GM04504 (cell line): ENCODE data around the gene MMP24OS.

ENCODE experiments used
- DNase-seq: peaks from one replicate; pipeline ENCODE4 v3.0.0-alpha.2; 2012; ENCODE audit warnings: low read depth

MMP24OS gene

DNA sequence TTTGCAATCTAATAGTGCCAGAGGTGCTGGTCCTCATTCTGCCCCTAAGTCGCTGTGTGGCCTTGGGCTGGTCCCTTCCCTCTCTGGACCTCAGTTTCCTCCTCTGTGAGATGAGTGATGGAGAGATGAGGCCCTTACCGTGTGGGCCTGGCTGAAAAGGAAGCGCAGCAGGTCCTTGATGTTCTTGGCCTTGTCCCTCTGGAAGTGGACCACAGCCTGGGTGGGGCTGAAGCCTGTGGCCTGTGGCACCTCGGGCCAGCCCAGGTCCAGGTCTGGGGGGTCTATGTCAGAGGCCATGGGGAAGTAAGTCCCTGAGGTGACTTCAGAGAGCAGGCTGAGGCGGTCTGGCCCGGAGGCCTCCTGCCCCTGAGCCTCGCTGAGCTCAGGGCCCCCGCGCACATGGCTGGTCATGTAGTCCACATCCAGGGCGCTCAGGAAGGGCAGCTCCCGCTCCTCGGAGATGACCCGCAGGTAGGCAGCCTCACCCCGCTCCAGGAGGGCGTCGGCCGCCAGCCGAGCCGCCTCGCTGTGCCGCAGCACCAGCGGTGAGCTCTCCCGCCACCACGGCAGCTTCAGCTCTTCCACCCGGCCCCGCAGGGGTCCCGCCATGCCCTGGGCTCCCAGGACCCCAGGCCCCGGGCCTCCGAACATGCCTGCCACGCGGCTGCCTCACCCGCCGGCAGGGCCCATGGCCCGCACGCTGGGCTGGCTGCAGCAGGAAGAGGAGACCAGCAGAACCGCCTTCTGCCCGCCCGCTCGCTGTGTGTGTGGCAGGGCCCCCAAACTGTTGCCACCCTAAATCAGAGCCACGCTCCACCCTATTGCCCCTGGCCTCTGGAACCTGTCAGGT lies 14.0 kb upstream of the MMP24OS start, which contains the start of gene FAM83C:
Gene FAM83C, minus strand, starts transcription at position 772 of the 850 bp plus-strand sequence. Its CDS starts 121 bp downstream, at position 651.
- no peak for DNase-seq

- DNase-seq, result no peak
Measured at GRCh38 chr20:35290887-35291417, 13.0 kb upstream of the MMP24OS start.

DNA sequence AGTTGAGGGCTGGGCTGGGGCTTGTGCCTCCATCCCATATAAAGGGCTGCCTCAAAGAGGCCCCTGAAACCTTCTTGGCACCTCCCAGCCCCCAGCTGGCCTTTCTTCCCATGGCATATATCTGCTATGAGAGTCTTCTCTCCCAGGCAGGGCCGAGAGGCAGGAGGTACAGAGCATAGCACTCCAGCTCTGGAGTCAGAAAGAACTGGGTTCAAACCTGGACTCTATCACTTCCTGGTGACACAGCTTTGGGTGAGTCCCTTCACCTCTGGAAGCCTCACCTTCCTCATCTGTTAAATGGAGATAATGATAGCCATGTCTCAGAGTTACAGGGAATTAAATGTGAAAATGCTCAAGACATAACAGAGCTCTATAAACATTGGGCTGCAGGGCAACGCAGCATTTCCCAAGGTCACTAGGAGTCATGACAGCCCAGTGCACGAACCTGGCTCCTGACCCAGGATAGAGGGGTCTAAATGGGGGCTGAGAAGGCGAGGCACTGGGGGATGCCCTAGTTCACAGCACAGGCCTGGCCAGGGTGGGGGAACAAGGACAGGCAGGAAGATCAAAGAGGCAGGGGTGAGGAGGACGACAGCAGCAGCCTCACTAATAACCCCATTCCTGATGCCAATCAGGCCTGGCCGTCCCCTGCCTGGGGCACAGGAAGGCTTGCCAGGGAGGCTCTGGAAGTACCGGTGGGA lies 12.4 kb upstream of the MMP24OS start:
- no peak for DNase-seq

DNA sequence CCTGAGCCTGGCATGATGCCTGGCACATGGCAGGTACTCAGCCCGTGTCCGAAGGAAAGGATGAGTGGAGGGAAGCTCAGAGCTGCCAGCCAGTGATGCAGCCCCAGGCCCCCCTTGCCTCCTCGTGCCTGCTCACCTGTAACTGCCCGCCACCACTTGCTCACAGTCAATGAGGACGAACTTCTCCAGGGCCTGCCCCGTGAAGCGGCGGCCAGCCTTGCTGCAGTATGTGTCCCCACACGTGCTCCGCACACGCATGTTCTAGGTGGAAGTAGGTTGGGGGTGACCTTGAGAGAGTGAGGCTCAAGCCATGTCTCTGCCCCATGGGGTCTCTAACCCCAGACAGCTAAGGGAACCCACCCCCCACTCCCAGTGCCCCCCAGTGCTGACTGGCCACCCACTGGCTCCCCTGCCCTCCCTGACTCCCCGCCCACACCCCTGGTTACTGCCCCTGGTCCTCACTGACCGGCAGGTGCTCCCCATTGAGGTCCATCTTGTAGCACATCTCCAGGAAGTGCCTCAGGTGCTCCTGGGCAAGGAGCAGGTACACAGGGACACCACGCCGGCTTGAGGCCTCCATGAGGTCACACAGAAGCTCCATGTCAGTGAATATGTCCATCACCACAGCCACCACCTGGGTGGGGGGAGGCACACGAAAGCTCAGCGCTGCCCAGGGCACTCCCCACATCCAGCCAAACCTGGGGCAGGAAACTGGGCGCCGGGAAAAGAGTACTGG lies 10.6 kb upstream of the MMP24OS start:
- DNase-seq, result no peak

- DNase-seq, result no peak
Measured at GRCh38 chr20:35287509-35288324, 9.8 kb upstream of the MMP24OS start.

DNA sequence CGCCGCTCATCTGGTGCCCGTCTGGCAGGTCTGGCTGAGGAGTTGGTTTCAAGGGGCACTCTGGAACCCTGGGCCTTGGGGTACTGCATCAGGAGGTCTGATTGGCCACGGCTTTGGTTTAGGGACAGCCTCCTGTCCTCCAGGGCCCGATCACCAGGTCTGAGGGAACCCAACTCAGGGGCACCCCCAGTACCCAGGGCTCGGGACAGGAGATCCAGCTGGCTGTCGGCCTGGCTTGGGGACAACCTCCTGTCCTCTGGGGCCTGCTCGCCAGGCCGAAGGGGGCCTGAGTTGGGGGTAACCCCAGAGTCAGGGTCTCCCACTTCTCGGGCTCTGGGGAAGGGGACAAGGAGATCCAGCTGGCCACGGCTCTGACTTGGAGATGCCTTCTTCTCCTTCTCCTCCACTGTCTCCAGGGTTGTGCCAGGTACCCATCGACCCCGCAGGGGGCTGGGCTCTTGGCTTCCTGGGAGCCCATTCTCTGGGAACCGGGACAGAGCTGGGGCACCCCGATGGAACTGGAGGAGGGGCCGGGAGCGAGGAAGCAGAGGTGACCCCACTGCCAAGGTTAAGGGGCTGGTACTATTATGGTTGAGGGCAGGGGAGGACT lies 9.1 kb upstream of the MMP24OS start:
- DNase-seq, result no peak

GRCh38 chr20:35286077-35286898 lies 8.4 kb upstream of the MMP24OS start:
- no peak for DNase-seq

DNA sequence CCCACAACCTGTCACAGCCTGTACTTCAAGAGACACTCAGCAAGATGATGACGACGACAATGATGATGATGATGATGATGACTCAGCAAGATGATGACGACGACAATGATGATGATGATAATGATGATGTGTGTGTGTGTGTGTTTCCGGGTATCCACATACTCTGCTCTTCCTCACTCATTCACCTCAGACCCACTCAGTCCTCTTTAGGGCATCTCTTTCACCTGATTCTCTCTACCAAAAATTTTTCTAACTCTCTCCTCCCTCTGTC lies 7.8 kb upstream of the MMP24OS start:
- DNase-seq, result no peak

- no peak for DNase-seq
Measured at GRCh38 chr20:35284992-35285805, 7.3 kb upstream of the MMP24OS start.

DNA sequence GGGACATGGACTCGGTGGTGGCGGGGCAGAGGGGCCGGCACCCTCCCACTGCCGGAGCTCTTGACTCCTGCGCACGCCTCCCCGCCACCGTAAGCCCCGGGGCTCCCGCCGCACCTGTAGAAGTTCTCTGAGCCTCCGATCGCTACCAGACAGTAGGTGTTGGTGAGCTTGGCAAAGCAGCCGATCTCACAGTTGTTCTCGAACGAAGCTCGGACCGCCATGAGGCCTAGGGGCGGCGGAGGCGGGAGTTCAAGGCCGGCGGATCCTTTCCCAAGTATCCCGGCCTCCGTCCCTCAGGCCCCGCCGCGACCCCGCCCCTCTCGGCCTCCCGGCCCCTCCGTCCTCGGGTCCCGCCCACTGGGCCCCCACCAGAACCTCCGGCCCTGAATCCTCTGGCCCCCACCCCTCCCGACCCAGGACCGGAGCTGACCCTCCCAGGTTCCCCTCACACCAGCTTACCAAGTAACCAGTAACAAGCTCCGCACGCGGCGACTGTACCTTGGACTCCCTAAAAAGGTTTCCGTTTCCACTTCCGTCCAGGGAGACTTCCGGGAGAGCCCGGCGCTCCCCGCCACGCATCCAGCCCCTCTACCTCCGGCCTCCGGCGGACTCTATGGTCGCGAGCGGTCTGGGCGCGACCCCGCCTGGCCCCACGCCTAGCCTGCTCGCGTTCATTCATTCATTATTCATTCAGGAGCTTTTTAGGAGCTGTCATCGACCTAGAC lies 6.5 kb upstream of the MMP24OS start, which contains the start of gene EIF6:
Gene EIF6, minus strand, starts transcription at position 506 of the 725 bp plus-strand sequence. Its CDS starts 285 bp downstream, at position 221.
- peak; percentile 72 for DNase-seq

DNA sequence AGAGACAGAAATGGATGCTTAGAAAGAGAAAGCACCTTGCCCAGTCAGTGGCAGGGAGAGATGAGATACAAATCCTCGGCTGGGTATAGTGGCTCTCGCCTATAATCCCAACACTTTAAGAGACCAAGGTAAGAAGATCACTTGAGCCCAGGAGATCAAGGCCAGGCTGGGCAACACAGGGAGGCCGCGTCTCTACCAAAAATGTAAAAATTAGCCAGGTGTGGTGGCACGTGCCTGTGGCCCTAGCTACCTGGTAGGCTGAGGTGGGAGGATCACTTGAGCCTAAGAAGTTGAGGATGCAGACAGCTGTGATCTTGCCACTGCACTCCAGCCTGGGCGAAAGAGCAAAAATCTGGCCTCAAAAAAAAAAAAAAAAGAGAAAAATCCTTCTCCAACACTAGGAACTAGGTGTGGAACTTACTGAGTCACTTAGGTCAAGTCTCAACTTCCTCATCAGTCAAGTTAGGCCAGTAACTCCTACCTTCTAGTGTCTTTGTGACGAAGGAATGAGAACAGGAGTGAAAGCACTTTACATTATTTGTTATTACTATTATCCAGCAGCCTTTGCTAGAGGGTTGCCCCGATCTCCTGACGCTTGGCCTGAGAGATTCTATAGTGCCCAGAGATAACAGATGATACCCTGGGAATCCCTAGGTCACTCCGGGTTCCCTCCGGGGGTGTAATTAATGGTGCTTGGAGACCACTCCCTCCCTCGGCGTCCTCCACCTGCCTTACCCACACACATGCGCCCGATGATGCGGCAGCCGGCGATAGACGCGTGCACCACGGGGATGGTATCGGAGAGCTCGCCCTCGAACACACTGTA lies 5.7 kb upstream of the MMP24OS start:
- no peak for DNase-seq

DNA sequence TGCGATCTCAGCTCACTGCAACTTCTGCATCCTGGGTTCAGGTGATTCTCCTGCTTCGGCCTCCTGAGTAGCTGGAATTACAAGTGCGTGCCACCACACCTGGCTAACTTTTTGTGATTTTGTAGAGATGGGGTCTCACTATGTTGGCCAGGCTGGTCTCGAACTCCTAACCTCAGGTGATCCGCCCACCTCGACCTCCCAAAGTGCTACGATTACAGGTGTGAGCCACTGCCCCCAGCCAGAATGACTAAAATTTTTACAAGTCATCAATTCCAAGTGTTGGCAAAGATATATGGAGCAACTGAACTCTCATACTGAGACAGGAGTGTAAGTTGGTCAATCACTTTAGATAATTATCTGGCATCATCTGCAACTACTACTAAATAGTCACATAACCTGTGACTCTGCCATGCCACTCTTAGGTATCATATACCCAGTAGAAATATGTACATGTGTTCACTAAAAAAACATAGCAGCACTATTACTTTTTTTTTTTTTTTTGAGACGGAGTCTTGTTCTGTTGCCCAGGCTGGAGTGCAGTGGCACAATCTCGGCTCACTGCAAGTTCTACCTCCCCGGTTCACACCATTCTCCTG lies 3.7 kb upstream of the MMP24OS start:
- DNase-seq, result no peak

- no peak for DNase-seq
Measured at GRCh38 chr20:35280523-35280922, 2.6 kb upstream of the MMP24OS start.

DNA sequence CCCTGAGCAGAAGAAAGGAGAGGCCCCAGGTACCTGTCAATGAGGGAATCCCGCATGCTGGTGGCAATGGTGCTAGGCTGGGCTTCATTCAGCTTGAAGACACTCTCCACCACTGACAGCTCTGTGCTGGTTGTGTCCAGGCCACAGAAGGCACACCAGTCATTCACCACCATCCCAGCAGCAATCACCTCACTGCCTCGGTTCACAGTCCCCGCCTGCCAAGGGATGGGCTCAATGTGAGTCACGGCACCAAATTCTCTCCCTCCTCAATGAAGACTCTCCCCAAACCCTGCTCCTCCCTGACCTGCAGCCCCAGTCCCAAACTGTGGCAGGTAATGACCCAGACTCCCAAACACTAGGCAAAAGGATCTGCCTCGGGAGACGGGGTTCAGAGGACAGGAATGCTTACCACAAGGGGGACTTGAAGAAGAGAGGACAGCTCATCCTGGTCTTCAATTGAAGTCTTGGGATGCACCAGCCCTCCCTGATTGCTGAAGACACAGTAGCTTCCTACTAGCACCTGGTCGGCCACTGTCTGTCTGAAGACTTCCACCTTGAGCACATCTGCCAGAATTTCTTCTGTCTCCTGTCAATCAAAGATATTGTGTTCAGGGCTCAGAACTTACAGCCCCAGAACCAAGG lies 1.7 kb upstream of the MMP24OS start:
- DNase-seq, result no peak

GRCh38 chr20:35279040-35279439 lies 1.1 kb upstream of the MMP24OS start:
- no peak for DNase-seq

DNA sequence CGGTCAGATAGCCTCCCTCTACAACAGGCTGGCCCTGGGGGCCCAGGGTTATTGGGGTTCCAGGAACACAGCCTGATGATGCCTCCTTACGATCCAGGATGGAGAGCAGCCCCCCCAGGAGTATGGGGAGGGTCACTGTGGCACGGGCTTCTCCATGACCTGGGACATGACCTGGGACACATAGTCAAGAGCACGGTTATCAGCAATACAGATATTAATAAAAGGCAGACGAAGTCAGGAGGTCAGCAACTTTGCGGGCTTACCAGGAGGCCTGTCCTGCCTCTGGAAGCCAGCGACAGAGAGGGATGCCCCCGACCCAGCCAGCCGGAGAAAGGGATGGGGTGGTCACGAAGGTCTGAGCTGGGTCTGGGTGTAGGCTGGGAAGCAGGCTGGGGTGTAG lies 795 bp downstream of the MMP24OS start:
- DNase-seq, result no peak

GRCh38 chr20:35276408-35276807 lies 1.5 kb downstream of the MMP24OS start:
- DNase-seq, result no peak
